ENCODE results near the gene PVALB.

DNA sequence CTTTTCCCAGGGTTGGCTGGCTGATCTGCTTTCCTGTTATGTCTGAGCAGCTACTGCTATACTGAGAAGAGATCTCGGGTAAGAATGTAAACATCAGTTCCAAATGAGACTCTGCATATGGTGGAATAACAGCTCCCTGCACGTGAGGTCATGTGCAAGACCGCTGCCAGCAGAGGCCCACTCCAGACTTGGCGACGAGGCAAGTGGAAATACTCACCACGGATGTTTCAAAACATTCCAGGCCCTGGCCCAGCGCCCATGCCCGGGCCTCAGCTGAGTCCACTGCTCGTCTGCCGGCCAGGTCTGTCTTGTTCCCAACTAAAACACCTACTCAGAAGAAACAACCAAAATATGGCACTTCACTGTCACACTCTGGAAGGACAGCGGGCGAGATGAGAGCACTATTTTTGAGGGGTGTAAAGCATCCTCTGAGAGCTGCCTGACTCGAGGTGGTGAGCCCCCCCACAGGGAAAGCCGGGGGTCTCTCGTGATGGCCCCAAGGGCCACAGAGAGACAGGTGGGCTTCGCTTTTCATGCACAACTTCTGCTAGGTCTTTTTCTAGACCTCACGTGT, 54.1 kb downstream of the PVALB start:
- TF ChIP-seq SRF (IDR thresholded peaks at IDR 0.05; ENCODE audit: low read depth) (no peak), REST (IDR thresholded peaks at IDR 0.05; ENCODE audit: low read depth) (no peak)
- TF ChIP-seq, protein P1, sequence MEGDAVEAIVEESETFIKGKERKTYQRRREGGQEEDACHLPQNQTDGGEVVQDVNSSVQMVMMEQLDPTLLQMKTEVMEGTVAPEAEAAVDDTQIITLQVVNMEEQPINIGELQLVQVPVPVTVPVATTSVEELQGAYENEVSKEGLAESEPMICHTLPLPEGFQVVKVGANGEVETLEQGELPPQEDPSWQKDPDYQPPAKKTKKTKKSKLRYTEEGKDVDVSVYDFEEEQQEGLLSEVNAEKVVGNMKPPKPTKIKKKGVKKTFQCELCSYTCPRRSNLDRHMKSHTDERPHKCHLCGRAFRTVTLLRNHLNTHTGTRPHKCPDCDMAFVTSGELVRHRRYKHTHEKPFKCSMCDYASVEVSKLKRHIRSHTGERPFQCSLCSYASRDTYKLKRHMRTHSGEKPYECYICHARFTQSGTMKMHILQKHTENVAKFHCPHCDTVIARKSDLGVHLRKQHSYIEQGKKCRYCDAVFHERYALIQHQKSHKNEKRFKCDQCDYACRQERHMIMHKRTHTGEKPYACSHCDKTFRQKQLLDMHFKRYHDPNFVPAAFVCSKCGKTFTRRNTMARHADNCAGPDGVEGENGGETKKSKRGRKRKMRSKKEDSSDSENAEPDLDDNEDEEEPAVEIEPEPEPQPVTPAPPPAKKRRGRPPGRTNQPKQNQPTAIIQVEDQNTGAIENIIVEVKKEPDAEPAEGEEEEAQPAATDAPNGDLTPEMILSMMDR (IDR thresholded peaks at IDR 0.05 in 2 of 3, conservative IDR thresholded peaks at IDR 0.05 in 1 of 3; ENCODE audit: borderline replicate concordance in 1 of 3, insufficient read depth in 1 of 3, low read depth in 2 of 3, low read length in 2 of 3) = no peak

Measured in HCT116 (cell line).